ENCODE measurements around the gene RNASET2. TPM values are rescaled to one million over a fixed set of nuclear protein-coding genes. Genes with fewer than 3 reads are reported as not detected.

RNASET2 gene
- total and polyA plus RNA-seq, 2 of the 13 experiments (the other 11 are each of a cell fraction or from before 2014, with no cell fraction given), result 44.6 to 597 TPM

GRCh38 chr6:166998256-166999144 lies 42.1 kb upstream of the RNASET2 start (continued):
- TF ChIP-seq SRSF9 (IDR thresholded peaks at IDR 0.05; ENCODE audit: borderline replicate concordance, insufficient read depth, low read depth, low read length, poor library complexity, severe bottlenecking) (no peak), ZNF546 (CRISPR knock-in tag; conservative IDR thresholded peaks at IDR 0.05) (0 out of 2 replicates have a peak, but pooled peaks have one; percentile 7), NFE2L2 (IDR thresholded peaks at IDR 0.05; ENCODE audit: low read length) (no peak), SETDB1 (CRISPR knock-in tag; IDR thresholded peaks at IDR 0.05; ENCODE audit: borderline replicate concordance) (no peak), POLR2A (IDR thresholded peaks at IDR 0.05; ENCODE audit: insufficient read depth in 1 of 2, low read depth in 2 of 2, low read length in 2 of 2) (no peak; a peak in 1 of 4 replicates), GZF1 (CRISPR knock-in tag; IDR thresholded peaks at IDR 0.05) (peak; percentile 14; the same call in 1 of the 2 replicates), ZMYM2 (CRISPR knock-in tag; IDR thresholded peaks at IDR 0.05) (no peak), HNF4G (IDR thresholded peaks at IDR 0.05; ENCODE audit: borderline replicate concordance, low read depth, low read length) (no peak), HNF4G (CRISPR knock-in tag; IDR thresholded peaks at IDR 0.05; ENCODE audit: borderline replicate concordance, low read depth) (no peak), TFDP1 (CRISPR knock-in tag; IDR thresholded peaks at IDR 0.05; ENCODE audit: borderline replicate concordance) (peak; percentile 98), ZSCAN31 (CRISPR knock-in tag; IDR thresholded peaks at IDR 0.05; ENCODE audit: low read depth) (no peak), ZFP1 (CRISPR knock-in tag; IDR thresholded peaks at IDR 0.05) (0 out of 2 replicates have a peak, but pooled peaks have one; percentile 15), ZNF746 (CRISPR knock-in tag; IDR thresholded peaks at IDR 0.05) (peak; percentile 69; the same call in 1 of the 2 replicates), RNF2 (conservative IDR thresholded peaks at IDR 0.05; ENCODE audit: low read depth) (no peak), ZNF30 (CRISPR knock-in tag; IDR thresholded peaks at IDR 0.05) (peak; percentile 81; the same call in 1 of the 2 replicates), NRL (CRISPR knock-in tag; IDR thresholded peaks at IDR 0.05; ENCODE audit: borderline replicate concordance) (no peak; the same call in 1 of the 2 replicates), CCDC6 (CRISPR knock-in tag; IDR thresholded peaks at IDR 0.05) (no peak; the same call in 1 of the 2 replicates), ZNF460 (CRISPR knock-in tag; IDR thresholded peaks at IDR 0.05; ENCODE audit: borderline replicate concordance) (no peak), HNRNPH1 (optimal IDR thresholded peaks at IDR 0.05; ENCODE audit: low read depth, low read length) (no peak), BHLHE40 (IDR thresholded peaks at IDR 0.05; ENCODE audit: low read length) (no peak), NFYB (CRISPR knock-in tag; IDR thresholded peaks at IDR 0.05) (peak; percentile 66), MIER3 (CRISPR knock-in tag; IDR thresholded peaks at IDR 0.05; ENCODE audit: borderline replicate concordance) (no peak), SNRNP70 (IDR thresholded peaks at IDR 0.05; ENCODE audit: low read depth, low read length) (no peak), SALL1 (CRISPR knock-in tag; IDR thresholded peaks at IDR 0.05) (no peak), ZBTB20 (CRISPR knock-in tag; IDR thresholded peaks at IDR 0.05; ENCODE audit: borderline replicate concordance, low read depth) (no peak), ZNF839 (CRISPR knock-in tag; IDR thresholded peaks at IDR 0.05; ENCODE audit: borderline replicate concordance) (no peak), FOXO1 (CRISPR knock-in tag; IDR thresholded peaks at IDR 0.05) (no peak)
- TF ChIP-seq, protein P1, sequence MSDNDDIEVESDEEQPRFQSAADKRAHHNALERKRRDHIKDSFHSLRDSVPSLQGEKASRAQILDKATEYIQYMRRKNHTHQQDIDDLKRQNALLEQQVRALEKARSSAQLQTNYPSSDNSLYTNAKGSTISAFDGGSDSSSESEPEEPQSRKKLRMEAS (IDR thresholded peaks at IDR 0.05), result peak; percentile 73
- TF ChIP-seq, protein P2, sequence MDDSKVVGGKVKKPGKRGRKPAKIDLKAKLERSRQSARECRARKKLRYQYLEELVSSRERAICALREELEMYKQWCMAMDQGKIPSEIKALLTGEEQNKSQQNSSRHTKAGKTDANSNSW (CRISPR knock-in tag; IDR thresholded peaks at IDR 0.05; ENCODE audit: borderline replicate concordance), result no peak

Data from HepG2 (cell line).